Measurements from ENCODE around the gene PIGS.

The PIGS gene

GRCh38 chr17:28505986-28506665 is 65.2 kb downstream of the PIGS start, which contains the start of gene FOXN1:
FOXN1 (plus strand) TSS chr17:28506348; CDS start chr17:28523970, 17,622 bp downstream.
- DNase-seq = no peak

GRCh38 chr17:28503420-28503819 is 67.9 kb downstream of the PIGS start:
- no peak for DNase-seq

All from DMS 273 treated with DMSO at 0.1 percent for 48 hours (cell line).